GM18499 (cell line): ENCODE measurements around the gene CRTAP.
A peak's percentile ranks its signal among the peaks of the same experiment; 100 is the strongest.
"Not testable (repeated sequence)": the region's sequence is repeated elsewhere in the genome, so short reads cannot be mapped to it uniquely, and the experiment has no call there.

Source experiments
- ATAC-seq: cut with Tn5 transposase; IDR thresholded peaks from one replicate; pipeline ENCODE4 v1.9.1; 2021; ENCODE audit warnings: moderate number of reproducible peaks; ENCODE audit not compliant: insufficient read depth, unreplicated experiment

CRTAP gene

GRCh38 chr3:33099109-33099645 lies 14.6 kb upstream of the CRTAP start:
- no peak for ATAC-seq

- no peak for ATAC-seq
Measured at GRCh38 chr3:33099701-33100100, 14.1 kb upstream of the CRTAP start.

- no peak for ATAC-seq
Measured at GRCh38 chr3:33100229-33100628, 13.6 kb upstream of the CRTAP start.

GRCh38 chr3:33103034-33103433 lies 10.8 kb upstream of the CRTAP start:
- ATAC-seq: no peak

- ATAC-seq: no peak
Measured at GRCh38 chr3:33103480-33103879, 10.3 kb upstream of the CRTAP start.

- ATAC-seq: no peak
Measured at GRCh38 chr3:33104803-33105202, 9.0 kb upstream of the CRTAP start.

GRCh38 chr3:33105341-33105948 lies 8.4 kb upstream of the CRTAP start:
- no peak for ATAC-seq

GRCh38 chr3:33106854-33107253 lies 7.0 kb upstream of the CRTAP start:
- ATAC-seq: not testable (repeated sequence)

- ATAC-seq: peak; percentile 43
Measured at GRCh38 chr3:33111581-33111980, 2.2 kb upstream of the CRTAP start.

GRCh38 chr3:33114622-33115023 lies 809 bp downstream of the CRTAP start:
- no peak for ATAC-seq

GRCh38 chr3:33115024-33115768 lies 1.4 kb downstream of the CRTAP start:
- ATAC-seq: no peak

GRCh38 chr3:33117461-33117860 lies 3.6 kb downstream of the CRTAP start:
- ATAC-seq: no peak

- no peak for ATAC-seq
Measured at GRCh38 chr3:33119891-33120290, 6.1 kb downstream of the CRTAP start.

- ATAC-seq: no peak
Measured at GRCh38 chr3:33122991-33123390, 9.2 kb downstream of the CRTAP start.

- no peak for ATAC-seq
Measured at GRCh38 chr3:33124638-33125037, 10.8 kb downstream of the CRTAP start.

GRCh38 chr3:33125840-33126239 lies 12.0 kb downstream of the CRTAP start:
- ATAC-seq: no peak

- no peak for ATAC-seq
Measured at GRCh38 chr3:33128706-33129105, 14.9 kb downstream of the CRTAP start.

- no peak for ATAC-seq
Measured at GRCh38 chr3:33130144-33130543, 16.3 kb downstream of the CRTAP start.

- ATAC-seq: peak; percentile 82
Measured at GRCh38 chr3:33131331-33132018, 17.7 kb downstream of the CRTAP start.

- no peak for ATAC-seq
Measured at GRCh38 chr3:33132019-33132360, 18.2 kb downstream of the CRTAP start.

- ATAC-seq: no peak
Measured at GRCh38 chr3:33134026-33134625, 20.3 kb downstream of the CRTAP start.
